GM19397 (cell line): ENCODE results near the gene NXPH1.
"Not testable (repeated sequence)": the region's sequence is repeated elsewhere in the genome, so short reads cannot be mapped to it uniquely, and the experiment has no call there.

ENCODE experiments used
- ATAC-seq: cut with Tn5 transposase; IDR thresholded peaks from one replicate; pipeline ENCODE4 v1.9.1; 2021; ENCODE audit warnings: mild to moderate bottlenecking, moderate library complexity; ENCODE audit not compliant: unreplicated experiment

NXPH1 gene

DNA sequence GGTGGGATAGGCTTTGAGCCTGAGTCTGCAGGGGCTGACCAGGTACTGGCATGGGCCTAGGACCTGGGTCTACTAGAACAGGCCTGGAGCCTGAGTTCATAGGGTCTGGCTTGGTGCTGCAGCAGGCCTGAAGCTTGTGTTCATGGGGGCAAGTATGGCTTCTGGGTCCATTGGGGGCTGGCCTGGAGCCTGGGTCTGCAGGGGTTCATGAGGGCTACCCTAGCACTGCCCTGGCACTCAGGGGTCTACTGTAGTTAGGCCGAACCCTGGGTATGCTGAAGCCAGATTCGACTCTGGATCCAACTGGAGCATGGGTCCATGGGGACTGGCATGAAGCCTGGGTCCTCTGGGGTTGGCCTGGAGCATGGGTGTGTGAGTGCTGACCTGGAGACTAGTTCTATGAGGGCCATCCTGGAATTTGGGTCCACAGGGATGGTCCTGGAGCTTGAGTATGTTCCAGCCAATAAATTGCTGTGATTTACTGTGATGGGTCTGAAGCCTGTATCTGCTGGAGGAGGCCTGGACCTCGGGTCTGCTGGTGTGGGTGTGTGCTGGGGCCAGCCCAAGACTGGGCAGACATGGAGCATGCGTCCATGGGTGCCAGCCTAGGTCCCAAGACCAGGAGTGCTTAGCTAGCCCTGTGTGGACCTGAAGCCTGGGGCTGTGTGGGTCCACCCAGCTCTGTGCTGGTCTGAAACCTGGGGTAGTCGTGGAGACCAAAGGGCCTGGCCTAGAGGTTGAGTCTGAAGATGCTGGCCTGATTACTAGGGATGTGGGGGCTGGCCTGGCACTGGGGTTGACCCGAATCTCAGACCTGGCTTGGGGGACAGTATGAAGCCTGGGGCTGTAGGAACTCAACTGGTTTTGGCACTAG, 235.5 kb downstream of the NXPH1 start:
- no peak for ATAC-seq

DNA sequence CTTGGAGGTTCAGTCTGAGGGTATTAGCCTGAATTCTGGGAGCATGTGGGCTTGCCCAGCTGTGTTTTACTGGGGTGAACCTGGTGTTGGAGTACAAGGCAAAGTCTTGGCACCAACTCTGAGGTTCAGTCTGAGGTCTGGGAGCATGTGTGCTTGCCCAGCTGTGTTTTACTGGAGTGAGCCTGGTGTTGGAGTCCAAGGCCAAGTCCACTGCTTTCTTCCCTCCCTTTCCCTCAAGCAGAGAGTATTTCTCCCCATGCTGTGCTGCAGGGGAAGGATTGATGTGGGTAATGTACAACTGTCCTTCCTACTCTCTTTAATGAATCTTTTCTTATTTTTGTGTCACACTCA, 236.1 kb downstream of the NXPH1 start:
- ATAC-seq, result no peak

DNA sequence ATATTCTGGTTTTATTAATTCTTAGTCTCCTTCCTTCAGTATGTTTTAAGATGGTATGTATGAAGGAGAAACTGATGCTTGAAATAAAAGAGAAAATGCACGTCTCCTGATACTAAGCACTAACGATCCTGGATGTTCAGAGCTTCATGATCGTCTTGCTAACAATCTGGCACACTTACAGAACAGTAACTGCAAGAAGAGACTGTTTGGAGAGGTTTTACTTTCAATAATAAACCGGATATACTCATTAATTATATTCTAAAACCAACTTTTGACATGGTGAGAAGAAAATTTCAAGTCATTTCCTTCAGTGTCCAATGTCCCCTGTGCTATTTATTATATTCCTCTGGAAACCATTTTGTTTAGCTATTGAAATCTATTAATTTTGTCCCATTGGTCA, 251.0 kb downstream of the NXPH1 start:
- no peak for ATAC-seq

DNA sequence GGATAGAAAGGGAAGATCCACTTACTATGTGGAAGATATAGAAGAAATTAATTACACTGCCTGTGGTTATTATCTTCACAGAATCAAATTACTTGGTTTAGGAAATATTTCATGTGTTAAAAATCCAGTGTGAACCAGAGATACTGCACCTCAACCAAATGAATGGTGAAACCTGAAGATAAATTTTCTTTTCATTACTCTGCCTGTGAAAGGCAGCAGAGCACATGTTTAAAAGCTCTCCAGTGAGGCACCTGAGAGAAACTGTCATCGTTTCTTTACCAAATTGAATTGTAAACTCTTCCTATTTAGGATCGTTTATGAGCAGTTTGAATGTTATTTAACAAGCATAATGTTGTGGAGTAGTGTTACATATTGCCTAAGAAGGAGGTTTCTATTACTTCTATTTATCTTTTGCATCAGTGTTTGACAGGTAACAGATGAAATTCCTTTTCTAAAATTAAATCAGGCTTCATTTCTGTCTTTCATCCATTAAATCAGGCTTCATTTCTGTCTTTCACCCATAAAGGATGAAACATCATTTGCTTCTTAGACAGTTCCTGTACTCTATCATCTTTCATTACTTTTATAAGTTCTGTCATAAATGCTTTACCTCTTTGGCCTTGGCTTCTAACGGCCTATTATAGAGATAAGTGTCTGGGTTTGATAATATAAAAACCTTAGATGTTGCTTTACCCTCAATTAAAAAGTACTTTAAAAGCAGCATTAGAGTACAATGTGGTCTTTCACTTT, 266.6 kb downstream of the NXPH1 start:
- ATAC-seq, result no peak

DNA sequence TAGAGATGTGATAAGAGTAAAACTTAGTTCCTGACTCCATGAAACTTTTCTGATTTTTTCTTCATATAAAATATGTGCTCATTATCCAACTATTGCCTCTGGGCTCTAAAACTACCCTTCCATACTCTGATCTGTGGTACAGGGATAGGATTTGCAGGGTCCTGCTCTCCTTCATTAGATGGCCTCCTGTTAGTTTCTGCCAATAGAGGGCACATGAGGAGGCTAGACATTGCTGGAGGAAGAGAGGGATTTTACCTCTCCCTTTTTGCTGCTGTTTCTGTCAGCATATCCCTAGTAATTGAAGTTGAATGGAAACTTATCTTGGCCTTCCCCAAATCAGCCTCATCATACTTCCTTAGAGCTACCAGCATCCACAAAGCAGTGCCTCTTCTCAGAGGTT, 269.4 kb downstream of the NXPH1 start:
- no peak for ATAC-seq

DNA sequence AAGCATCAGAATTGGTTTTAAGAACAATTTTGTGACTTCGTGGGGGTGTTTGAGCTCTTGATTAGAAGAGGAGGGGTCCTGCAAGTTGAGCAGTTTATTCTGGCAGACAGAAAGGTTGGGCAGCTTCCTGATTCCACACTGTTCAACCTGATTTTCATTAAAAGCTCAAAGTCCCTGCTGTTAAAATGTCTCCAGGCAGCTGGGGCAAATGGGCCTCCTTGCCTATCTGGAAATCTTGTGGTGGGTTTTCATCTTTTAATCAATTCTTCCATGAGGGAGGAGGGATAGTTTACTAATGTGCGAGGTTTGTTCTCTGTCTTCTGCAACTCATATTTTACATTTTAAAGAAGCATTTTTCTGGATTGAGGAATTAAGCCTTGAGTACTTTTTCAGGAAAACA, 276.7 kb downstream of the NXPH1 start:
- ATAC-seq, result no peak

DNA sequence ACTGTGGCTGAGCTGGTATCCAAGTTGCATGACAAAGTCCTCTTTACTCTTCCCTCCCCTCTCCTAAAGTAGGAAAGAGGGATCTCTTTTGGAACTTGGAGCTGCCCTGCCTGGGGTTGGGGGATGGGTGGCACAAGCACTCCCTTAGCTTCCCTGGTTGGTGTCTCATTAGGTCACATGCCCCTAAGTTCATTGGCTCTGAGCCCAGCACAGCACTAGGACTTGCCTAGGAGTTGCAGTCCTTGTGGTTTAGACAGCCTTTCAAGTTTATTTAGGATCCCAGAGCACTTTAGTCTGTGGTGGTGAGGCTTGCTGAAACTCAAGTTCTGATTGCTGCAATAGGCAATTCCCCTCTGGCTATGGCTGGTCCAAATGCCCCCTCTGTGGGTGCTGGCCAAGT, 281.4 kb downstream of the NXPH1 start:
- ATAC-seq, result no peak

DNA sequence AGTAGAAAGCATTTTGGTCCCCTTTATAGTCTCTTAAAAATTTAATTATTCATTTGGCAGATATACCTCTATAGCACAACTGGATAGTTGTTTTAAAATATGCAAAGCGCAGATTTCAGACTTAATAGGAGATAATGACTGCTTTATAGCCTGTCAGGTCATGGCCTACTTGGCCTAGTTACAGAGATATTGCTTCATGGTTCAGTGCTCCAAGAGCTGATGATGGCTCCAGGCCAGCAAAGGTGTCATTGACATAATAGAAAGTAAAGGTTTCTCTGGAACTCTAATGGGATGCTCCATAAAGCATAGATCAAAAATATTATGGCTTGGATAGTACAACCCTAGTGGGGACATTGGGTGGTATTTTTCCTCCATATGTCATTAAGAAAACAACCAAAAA, 285.7 kb downstream of the NXPH1 start:
- no peak for ATAC-seq

DNA sequence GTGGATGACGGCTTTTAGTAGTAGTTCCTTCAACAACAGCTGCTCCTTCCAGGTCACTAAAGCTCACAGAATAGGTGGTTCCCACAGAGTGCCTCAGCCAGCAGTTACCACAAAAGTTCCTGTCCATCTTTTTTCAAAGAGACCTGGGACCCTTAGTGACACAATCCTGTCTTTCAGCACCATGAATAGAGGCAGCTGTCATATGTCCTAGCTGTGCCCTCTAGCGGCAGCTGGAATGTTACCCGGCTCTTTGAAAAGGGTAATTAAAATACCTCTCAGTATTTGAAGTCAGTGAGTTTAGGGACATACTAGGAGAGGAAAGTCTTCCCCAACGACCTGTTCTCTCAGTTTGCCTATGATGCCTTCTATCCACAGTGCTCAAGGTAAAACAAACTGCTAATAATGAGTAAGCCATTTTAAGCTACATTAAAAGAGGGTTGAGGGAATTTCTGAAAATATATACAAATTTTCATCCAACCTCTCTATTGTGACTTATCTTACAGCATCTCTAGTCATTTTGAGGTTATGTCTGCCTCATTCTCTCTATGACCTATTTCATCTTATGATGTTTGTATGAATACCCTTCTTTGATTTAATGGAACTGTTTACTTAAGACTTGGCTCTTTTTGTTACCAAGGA, 290.8 kb downstream of the NXPH1 start:
- peak; percentile 77 for ATAC-seq

DNA sequence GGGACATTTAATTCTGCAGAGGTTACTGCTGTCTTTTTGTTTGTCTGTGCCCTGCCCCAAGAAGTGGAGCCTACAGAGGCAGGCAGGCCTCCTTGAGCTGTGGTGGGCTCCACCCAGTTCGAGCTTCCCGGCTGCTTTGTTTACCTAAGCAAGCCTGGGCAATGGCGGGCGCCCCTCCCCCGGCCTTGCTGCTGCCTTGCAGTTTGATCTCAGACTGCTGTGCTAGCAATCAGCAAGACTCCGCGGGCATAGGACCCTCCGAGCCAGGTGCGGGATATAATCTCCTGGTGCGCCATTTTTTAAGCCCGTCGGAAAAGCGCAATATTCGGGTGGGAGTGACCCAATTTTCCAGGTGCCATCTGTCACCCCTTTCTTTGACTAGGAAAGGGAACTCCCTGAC, 298.3 kb downstream of the NXPH1 start:
- ATAC-seq, result not testable (repeated sequence)

DNA sequence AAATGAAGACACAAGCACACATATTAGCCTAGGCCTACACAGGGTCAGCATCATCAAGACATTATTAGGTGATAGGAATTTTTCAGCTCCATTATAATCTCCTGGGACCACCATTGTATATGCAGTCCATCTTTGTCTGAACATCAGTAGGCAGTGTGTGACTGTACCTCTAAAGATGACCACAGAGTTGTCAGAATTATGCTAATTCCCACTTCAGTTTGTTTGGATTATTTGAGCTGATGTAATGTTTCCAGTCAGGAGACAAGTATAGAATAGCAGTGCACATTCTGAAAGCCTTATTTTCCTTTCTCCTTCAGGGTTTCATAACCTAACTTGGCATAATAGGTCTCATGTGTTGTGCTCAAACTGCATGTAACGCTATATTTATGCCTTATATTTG, 306.4 kb downstream of the NXPH1 start:
- no peak for ATAC-seq

DNA sequence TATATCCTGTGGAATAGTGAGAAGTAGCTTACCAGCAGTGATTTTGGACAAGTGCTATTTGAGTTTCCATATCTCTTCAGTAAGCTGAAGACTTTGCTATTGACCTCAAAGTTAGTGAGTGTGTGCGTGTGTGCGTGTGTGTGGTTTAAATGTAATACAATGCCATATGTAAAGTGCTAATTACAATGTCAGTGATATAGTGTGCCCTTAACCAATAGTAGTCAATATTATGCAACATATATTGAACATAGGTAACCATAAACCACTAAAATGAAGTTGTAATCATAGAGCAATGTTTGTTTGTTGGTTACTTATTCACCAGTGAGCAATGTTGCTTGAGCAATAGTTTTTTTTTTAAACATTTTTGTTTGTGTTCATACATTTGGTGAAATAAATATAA, 309.4 kb downstream of the NXPH1 start:
- no peak for ATAC-seq

DNA sequence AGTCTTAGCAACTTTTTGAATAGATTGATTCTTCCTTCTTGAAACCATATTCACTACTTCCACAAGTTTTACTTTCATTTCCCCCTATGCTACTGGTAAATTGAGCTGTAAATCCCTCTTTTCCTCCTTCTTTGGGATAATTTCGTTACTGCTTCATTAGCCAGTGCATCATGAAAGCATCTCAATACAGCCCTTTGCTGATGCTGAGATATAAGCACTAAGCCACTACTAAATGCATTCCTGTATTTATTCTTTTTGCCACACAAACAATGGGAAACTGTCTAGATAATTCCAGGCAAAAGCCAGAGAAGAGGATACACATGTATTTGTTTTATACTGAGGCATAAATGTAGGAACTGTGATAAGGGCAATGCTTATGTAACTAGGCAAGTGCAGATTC, 313.9 kb downstream of the NXPH1 start:
- no peak for ATAC-seq

DNA sequence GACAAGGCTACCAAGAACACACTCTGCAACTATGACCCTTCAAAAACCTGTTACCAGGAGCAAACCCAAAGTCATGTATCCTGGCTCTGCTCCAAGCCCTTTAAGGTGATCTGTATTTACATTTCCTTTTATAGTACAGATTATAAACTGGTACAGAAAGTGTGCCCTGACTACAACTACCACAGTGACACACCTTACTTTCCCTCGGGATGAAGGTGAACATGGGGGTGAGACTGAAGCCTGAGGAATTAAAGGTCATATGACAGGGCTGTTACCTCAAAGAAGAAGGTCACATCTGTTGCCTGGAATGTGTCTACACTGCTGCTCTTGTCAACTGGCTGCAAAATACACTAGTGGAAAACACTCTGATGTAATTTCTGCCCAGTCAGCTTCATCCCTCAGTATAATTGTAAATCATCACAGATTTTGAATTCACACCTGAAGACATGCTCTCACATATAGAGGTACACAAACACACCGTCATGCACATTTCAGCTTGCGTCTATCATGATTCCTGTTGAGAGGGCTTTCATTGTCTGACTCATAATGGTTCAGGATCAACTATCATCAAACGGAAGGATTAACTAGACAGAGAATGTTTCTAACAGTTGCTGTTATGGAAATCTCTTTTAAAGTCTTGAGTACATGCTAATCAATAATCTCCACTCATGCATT, 318.3 kb downstream of the NXPH1 start:
- ATAC-seq, result no peak

DNA sequence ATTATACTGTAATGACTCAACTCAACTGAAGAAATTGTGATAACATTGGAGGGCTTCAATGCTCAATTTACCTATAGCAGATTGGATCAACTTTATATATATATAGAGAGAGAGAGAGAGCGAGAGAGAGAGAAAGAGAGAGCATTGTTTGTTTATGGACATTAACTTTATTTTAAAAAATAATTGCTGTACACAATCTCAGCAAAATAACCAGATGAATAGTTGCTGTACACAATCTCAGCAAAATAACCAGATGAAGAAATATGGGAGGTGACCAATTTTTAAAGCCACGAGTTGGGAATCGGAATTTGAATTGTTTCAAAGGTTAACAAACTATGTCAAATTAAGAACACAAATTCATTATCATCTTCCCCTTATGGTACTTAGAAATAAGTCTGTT, 319.9 kb downstream of the NXPH1 start:
- no peak for ATAC-seq

DNA sequence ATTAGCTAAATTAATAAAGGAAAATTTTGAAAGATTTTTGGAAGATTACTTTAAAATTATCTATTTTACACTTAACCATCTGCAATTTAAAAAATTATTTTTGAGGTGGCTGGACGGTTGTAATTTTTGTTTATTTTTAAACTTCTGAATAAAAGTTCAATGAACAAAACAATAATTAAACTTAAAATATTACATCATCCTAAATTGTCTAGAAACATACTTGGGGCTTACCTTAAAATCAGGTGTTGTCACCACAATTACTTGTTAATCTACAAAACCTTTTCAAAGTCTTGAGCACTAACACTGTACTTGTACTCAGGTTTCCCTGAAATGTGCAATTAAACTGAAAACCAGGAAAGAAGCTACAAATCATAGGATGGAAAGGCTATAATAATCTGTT, 328.3 kb downstream of the NXPH1 start:
- no peak for ATAC-seq

DNA sequence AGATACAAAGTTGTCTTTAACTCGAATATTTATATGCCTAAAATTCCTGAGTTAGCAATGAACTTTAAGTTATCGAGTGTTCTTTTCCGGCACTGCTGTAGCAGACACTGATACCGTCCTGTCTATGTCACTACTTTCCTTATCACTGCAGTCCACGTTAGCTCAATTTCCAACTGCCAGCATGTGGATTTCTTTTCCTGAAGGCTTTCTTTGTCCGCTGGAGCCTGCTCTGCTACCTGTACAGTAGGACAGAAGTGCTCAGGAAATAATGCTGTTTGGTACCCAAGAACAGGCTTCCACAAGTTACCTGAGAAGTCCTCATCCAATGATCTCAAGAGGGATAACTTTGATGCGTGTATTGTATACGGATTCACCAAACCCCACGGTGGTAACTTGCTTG, 329.4 kb downstream of the NXPH1 start:
- ATAC-seq, result no peak

DNA sequence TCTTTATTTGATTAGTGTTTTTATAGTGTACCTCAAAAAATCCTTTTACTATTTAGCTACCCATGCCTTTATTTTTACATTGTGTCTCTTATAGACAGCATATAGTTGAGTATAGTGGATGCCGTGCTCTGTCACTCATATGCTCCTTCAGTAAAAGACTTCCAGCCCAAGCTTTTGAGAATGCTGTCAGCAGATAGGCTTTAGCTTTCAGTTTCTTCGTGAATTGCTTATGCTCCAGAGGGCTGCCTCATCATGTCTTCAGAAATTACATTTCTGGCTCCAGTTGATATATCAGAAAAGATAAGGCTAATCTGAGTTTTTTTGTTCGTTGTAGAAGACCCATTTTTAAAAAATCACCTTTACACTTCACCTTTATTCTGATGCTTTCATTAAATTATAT, 332.0 kb downstream of the NXPH1 start:
- ATAC-seq, result no peak

DNA sequence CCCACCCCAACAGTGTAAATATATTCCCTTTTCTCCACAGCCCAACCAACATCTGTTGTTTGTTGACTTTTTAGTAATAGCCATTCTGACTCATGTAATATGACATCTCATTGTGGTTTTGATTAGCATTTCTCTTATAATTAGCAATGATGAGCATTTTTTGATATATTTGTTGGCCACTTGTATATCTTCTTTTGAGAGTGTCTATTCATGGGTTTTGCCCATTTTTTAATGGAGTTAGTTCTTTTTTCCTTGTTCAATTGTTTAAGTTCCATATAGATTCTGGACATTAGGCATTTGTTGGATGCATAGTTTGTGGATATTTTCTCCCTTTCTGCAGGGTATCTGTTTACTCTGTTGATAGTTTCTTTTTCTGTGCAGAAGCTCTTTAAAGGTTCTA, 340.1 kb downstream of the NXPH1 start:
- ATAC-seq, result no peak

DNA sequence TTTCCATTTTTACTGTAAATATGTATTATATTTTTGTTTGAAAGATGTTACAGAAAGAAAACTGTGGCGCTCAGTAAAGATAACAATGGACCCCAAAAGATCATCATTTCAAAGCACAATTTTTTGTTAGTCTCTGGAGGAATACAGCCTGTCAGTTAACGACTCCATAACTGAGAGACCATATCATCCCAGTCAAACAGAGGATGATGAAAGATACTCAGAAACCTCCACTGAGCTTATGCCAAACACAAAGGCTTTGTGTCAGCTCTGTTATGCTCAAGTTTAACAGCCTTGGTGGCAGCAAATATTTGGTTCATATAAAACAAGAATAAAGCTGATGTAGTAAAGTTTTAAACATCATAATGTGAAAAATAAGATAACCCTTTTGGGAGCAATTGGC, 345.1 kb downstream of the NXPH1 start:
- ATAC-seq, result no peak

DNA sequence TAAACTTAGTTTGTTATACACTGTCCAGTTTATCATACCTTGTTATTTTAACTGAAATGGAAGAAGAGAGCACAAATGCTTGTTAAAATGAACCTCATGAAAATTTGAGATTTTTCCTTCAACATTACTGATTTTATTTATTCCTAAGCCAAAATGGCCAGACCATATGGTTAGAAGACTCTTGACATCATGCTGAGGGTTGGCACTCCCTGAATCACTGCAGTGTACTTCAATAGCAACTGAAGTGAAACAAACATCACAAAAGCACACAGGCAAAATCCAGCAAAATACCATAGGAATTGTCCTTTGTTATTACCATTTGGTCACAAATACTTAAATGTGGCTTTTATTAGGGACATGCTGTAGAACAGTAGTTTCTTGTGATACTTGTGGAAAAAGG, 347.8 kb downstream of the NXPH1 start:
- ATAC-seq, result no peak
